SU-DHL-6 (cell line): Measurements from ENCODE around the gene PEX7.

Experiments
- H2AFZ ChIP-seq: fragments of 200-600 bp; sonication (generic); 2 replicates; pipeline ENCODE4 v1.6.1; 2014; ENCODE audit warnings: low read depth, mild to moderate bottlenecking, moderate library complexity, mixed read lengths, antibody characterized with exemption, low read length; ENCODE audit not compliant: severe bottlenecking
- H3F3A ChIP-seq: fragments of 200-600 bp; shearing (Covaris generic); 2 replicates; pipeline ENCODE4 v1.6.0; 2016; ENCODE audit warnings: antibody characterized with exemption, mild to moderate bottlenecking; ENCODE audit not compliant: insufficient read depth
- H3K27ac ChIP-seq: fragments of 200-600 bp; sonication (generic); 2 replicates; pipeline ENCODE4 v1.5.1; 2016; ENCODE audit warnings: low read depth, mild to moderate bottlenecking, low read length, moderate library complexity, mixed read lengths
- H3K27me3 ChIP-seq: fragments of 200-600 bp; sonication (generic), shearing (Covaris generic); 2 replicates; pipeline ENCODE4 v1.6.0; 2014; ENCODE audit warnings: mild to moderate bottlenecking, low read length
- H3K36me3 ChIP-seq: fragments of 200-600 bp; sonication (generic); 2 replicates; pipeline ENCODE4 v1.6.1; 2014; ENCODE audit warnings: mild to moderate bottlenecking, low read length, mixed read lengths
- H3K4me2 ChIP-seq: fragments of 300-600, 200-600 bp; shearing (Covaris generic), sonication (generic); 2 replicates; pipeline ENCODE4 v1.6.0; 2014; ENCODE audit warnings: low read length, low read depth, mild to moderate bottlenecking; ENCODE audit not compliant: poor library complexity, severe bottlenecking
- H3K4me3 ChIP-seq: fragments of 200-600 bp; sonication (generic); 2 replicates; pipeline ENCODE4 v1.5.1; 2014; ENCODE audit warnings: antibody characterized with exemption, low read length, mild to moderate bottlenecking, mixed read lengths; ENCODE audit not compliant: insufficient read depth, poor library complexity, severe bottlenecking
- H3K79me2 ChIP-seq: fragments of 200-600 bp; sonication (generic); 2 replicates; pipeline ENCODE4 v1.6.1; 2014; ENCODE audit warnings: mild to moderate bottlenecking, low read length, moderate library complexity; ENCODE audit not compliant: insufficient read depth
- H3K9ac ChIP-seq: fragments of 200-600 bp; sonication (generic); 2 replicates; pipeline ENCODE4 v1.7.0; 2014; ENCODE audit warnings: mild to moderate bottlenecking, low read length
- H3K9me2 ChIP-seq: fragments of 200-600 bp; sonication (generic); replicated peaks from 2 replicates; pipeline ENCODE4 v1.6.1; 2014; ENCODE audit warnings: low read length; ENCODE audit not compliant: insufficient read depth
- H3K9me3 ChIP-seq: fragments of 200-600 bp; sonication (generic); 2 replicates; pipeline ENCODE4 v1.6.1; 2014; ENCODE audit warnings: low read length, mixed read lengths; ENCODE audit not compliant: insufficient read depth
- H4K20me1 ChIP-seq: fragments of 200-600 bp; sonication (generic); 2 replicates; pipeline ENCODE4 v1.6.1; 2014; ENCODE audit warnings: low read depth, mild to moderate bottlenecking, antibody characterized with exemption, low read length, moderate library complexity, mixed read lengths
- EZH2phosphoT487 ChIP-seq: fragments of 200-600 bp; sonication (generic), shearing (Covaris generic); conservative IDR thresholded peaks from 2 replicates; pipeline ENCODE4 v1.6.1; 2018; ENCODE audit warnings: mild to moderate bottlenecking, antibody characterized with exemption, low read length, moderate library complexity, mixed read lengths
- TF ChIP-seq, protein P1 (sequence below): fragments of 200-600 bp; sonication (generic); IDR thresholded peaks from one replicate; pipeline ENCODE4 v1.5.1; 2017; ENCODE audit warnings: antibody characterized with exemption, mild to moderate bottlenecking, low read length, moderate library complexity; ENCODE audit not compliant: insufficient read depth, poor library complexity, severe bottlenecking

The PEX7 gene

DNA sequence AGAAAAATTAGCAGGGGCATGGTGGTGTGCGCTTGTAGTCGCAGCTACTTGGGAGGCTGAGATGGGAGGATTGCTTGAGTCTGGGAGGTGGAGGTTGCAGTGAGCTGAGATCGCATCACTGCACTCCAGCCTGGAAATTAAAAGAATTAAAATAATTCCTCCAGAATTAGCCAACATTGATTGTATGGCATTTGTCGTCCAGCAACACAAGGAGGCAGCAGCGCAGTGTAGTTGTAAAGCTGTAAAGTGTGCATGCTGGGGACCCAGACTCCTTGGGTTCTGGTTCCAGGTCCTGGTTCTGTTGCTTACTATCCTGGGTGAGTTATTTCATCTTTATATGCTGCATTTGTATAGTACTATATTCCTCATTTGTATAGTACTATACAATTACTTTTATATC lies 41.4 kb downstream of the PEX7 start:
- no peaks in the 10 kb centered on the region for H3K9me2 ChIP-seq
- H3K27me3 ChIP-seq, result no peaks in the 10 kb centered on the region

DNA sequence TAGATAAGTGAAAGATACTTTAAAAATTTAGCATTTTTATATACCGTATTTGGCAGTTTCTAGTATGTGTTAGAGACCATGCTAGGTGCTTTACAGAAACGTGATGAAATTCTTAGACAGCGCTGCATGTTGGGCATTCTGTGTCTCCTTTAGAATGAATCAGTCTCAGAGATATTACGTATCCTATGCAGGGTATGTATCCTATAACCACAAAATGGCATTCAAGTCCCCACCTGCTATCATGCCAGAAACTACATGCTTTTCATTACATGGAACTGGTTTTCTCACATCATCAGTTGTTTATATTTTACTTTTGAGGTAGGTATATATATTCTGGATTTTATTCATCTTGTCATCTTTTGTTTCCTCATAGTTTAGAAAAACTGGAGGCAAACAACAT lies 42.3 kb downstream of the PEX7 start:
- Histone ChIP-seq H3K4me3 (no peak overlapping the region), H3K36me3 (no peaks in the 10 kb centered on the region), H3K27ac (no peak overlapping the region), H3K9me3 (no peaks in the 10 kb centered on the region), H2AFZ (no peak overlapping the region), H3K9ac (no peak overlapping the region), H3K9me2 (no peaks in the 10 kb centered on the region), H3K79me2 (no peaks in the 10 kb centered on the region), H3K27me3 (no peaks in the 10 kb centered on the region), H3F3A (no peaks in the 10 kb centered on the region), H3K4me2 (no peak overlapping the region), H4K20me1 (no peaks in the 10 kb centered on the region)
- TF ChIP-seq, protein P1, sequence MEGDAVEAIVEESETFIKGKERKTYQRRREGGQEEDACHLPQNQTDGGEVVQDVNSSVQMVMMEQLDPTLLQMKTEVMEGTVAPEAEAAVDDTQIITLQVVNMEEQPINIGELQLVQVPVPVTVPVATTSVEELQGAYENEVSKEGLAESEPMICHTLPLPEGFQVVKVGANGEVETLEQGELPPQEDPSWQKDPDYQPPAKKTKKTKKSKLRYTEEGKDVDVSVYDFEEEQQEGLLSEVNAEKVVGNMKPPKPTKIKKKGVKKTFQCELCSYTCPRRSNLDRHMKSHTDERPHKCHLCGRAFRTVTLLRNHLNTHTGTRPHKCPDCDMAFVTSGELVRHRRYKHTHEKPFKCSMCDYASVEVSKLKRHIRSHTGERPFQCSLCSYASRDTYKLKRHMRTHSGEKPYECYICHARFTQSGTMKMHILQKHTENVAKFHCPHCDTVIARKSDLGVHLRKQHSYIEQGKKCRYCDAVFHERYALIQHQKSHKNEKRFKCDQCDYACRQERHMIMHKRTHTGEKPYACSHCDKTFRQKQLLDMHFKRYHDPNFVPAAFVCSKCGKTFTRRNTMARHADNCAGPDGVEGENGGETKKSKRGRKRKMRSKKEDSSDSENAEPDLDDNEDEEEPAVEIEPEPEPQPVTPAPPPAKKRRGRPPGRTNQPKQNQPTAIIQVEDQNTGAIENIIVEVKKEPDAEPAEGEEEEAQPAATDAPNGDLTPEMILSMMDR, result no peak
- TF ChIP-seq EZH2phosphoT487, result no peak

More for the DNA sequence above, 41.4 kb downstream of the PEX7 start:
- Histone ChIP-seq H4K20me1 (no peaks in the 10 kb centered on the region), H3K79me2 (no peaks in the 10 kb centered on the region), H3K4me3 (no peak overlapping the region), H3F3A (no peaks in the 10 kb centered on the region), H2AFZ (no peak overlapping the region), H3K36me3 (no peaks in the 10 kb centered on the region), H3K4me2 (no peak overlapping the region), H3K9me3 (no peaks in the 10 kb centered on the region), H3K9ac (no peak overlapping the region), H3K27ac (no peak overlapping the region)
- TF ChIP-seq, protein P1, result no peak
- TF ChIP-seq EZH2phosphoT487, result no peak

DNA sequence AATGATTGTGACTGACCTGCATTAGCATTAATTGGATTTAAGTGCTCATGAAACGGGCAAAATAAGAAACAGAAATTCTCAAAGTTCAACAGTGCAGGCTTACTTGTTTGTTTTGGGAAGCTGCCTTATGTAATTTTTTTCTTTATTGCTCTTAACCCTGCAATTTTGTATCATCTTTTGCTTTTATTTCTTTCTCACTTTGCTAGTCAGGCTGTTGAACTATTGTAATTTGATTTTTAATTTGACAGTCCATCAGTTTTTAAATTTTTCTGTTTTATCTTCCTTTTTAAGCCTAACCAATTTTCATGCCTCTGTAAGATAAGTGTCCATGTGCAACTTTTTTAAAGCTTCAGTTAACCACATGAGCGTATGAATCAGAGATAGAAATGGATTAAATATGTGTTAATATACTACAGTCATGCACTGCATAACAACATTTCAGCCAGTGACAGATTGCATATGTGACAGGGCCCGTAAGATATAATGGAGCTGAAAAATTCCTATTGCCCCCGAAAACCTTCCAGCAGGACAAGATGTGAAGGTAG lies 44.6 kb downstream of the PEX7 start:
- H2AFZ ChIP-seq, result no peak overlapping the region
- H3K4me2 ChIP-seq, result no peak overlapping the region
- no peaks in the 10 kb centered on the region for H3K9me2 ChIP-seq
- no peak overlapping the region for H3K9ac ChIP-seq
- H3K4me3 ChIP-seq, result no peak overlapping the region
- no peaks in the 10 kb centered on the region for H3F3A ChIP-seq
- H3K36me3 ChIP-seq, result no peaks in the 10 kb centered on the region
- TF ChIP-seq EZH2phosphoT487, result no peak
- TF ChIP-seq, protein P1, result no peak
- H3K9me3 ChIP-seq, result no peaks in the 10 kb centered on the region
- H3K79me2 ChIP-seq, result no peaks in the 10 kb centered on the region
- H3K27ac ChIP-seq, result no peak overlapping the region
- no peaks in the 10 kb centered on the region for H3K27me3 ChIP-seq
- H4K20me1 ChIP-seq, result no peaks in the 10 kb centered on the region
